Common myeloid progenitor, CD34-positive (primary cell): ENCODE results near the gene PLA2G4A.
A peak's percentile ranks its signal among the peaks of the same experiment; 100 is the strongest.

Source experiments
- CTCF ChIA-PET: fragments of 350-600 bp; sonication (Branson Sonifier 250); formaldehyde crosslinking; loops from one replicate; lab custom pipeline; 2021; ENCODE audit warnings: antibody characterized with exemption; lab: Charles Lee
- POLR2A ChIA-PET: fragments of 350-600 bp; sonication (Branson Sonifier 250); formaldehyde crosslinking; loops from one replicate; lab custom pipeline; 2021; ENCODE audit warnings: antibody characterized with exemption; lab: Charles Lee
- DNase-seq, 3 donors: peaks; one replicate each; pipeline versions ENCODE4 v3.0.0 to v3.0.0-alpha.2; 2013
- H3K27ac ChIP-seq, 2 experiments: 1 replicate in 1 of 2; 2 replicates in 1 of 2; pipeline ENCODE4 v1.7.0; 2013; ENCODE audit warnings: inconsistent platforms in 2 of 2, low read length in 2 of 2, mild to moderate bottlenecking in 2 of 2, low read depth in 1 of 2, moderate library complexity in 1 of 2; ENCODE audit not compliant: severe bottlenecking in 2 of 2, insufficient read depth in 1 of 2, poor library complexity in 1 of 2
- H3K27me3 ChIP-seq, 5 experiments: replicated peaks in 2 of 5; 1 replicate in 3 of 5; 2 replicates in 2 of 5; pipeline versions ENCODE4 v1.6.1 to v1.7.0; 2013; ENCODE audit warnings: low read length in 4 of 5, mild to moderate bottlenecking in 2 of 5, moderate library complexity in 2 of 5, inconsistent platforms in 1 of 5; ENCODE audit not compliant: insufficient read depth in 5 of 5, control insufficient read depth in 4 of 5
- H3K36me3 ChIP-seq, 4 experiments: 1 replicate in 2 of 4; 2 replicates in 2 of 4; pipeline versions ENCODE4 v1.6.1 to v1.7.0; 2013; ENCODE audit warnings: low read length in 3 of 4, control low read depth in 1 of 4, mild to moderate bottlenecking in 1 of 4; ENCODE audit not compliant: control insufficient read depth in 4 of 4, insufficient read depth in 4 of 4
- H3K4me1 ChIP-seq, 4 experiments: 1 replicate in 3 of 4; 2 replicates in 1 of 4; pipeline versions ENCODE4 v1.6.1 to v1.7.1; 2013; ENCODE audit warnings: low read length in 3 of 4, mild to moderate bottlenecking in 3 of 4, control low read depth in 1 of 4, inconsistent platforms in 1 of 4, moderate library complexity in 1 of 4; ENCODE audit not compliant: control insufficient read depth in 4 of 4, insufficient read depth in 4 of 4; ENCODE audit errors: control extremely low read depth in 1 of 4
- H3K4me3 ChIP-seq, 7 experiments: 1 replicate in 4 of 7; 2 replicates in 3 of 7; pipeline versions ENCODE4 v1.5.1 to v1.7.0; 2013; ENCODE audit warnings: mild to moderate bottlenecking in 7 of 7, low read length in 6 of 7, moderate library complexity in 6 of 7, inconsistent platforms in 2 of 7, low read depth in 2 of 7, control low read depth in 1 of 7; ENCODE audit not compliant: insufficient read depth in 4 of 7, control insufficient read depth in 1 of 7; ENCODE audit errors: extremely low read depth in 1 of 7
- H3K9me3 ChIP-seq, 5 experiments: 1 replicate in 4 of 5; 2 replicates in 1 of 5; pipeline versions ENCODE4 v1.6.1 to v1.7.1; 2013; ENCODE audit warnings: low read length in 4 of 5, mild to moderate bottlenecking in 2 of 5, inconsistent platforms in 1 of 5, low read depth in 1 of 5, moderate library complexity in 1 of 5; ENCODE audit not compliant: control insufficient read depth in 4 of 5, insufficient read depth in 2 of 5; ENCODE audit errors: control extremely low read depth in 1 of 5
- WGBS: methylation state at CpG from one replicate; pipeline ENCODE4 v1.1.5; 2013; ENCODE audit not compliant: insufficient coverage; 5-methylcytosine and 5-hydroxymethylcytosine counted together

The PLA2G4A gene

DNA sequence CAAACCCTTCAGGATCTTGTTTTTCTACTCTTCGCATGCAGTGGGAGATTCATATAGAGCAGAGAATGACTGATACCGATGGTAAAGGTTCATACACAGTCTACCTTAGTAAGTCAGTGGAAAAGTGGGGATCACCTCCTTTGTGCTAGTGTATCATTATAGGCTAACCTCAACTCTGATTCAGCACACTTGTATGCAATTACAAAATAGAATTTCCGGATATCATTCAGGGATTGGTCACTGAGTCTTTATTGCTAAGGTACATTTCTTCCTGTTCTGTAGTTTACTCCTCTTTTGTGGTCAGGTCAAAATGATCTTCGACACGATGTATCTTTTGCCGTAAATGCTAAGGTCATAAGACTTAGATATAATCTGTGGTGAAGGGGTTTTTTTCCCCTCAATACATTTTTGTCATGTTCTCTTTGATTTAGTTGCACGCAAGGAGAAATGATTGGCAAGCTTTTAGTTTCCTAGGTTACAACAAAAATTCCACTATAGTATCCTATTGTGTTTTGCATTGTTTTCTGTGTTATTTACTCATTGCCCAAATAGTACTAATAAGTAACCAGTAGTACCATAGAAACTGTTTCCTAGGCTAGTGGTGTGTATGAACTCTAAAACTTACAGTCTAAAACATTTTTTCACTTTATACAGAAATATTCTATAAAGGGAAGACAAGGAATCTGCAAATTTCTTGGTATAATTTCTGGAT lies 35.7 kb upstream of the PLA2G4A start:
- ChIA-PET CTCF (no interaction called here), POLR2A (no interaction called here)
- DNase-seq: peak in 1 of 3 donors; percentile 32
- 85% methylated on average over 2 of the region's 7 CpGs for WGBS
- H3K4me1 ChIP-seq: peaks cover 0 to 7% (median 0%) of the 10 kb centered on the region in 4 experiments
- H3K27ac ChIP-seq: no peak overlapping the region
- H3K4me3 ChIP-seq: no peak overlapping the region
- H3K36me3 ChIP-seq: no peaks in the 10 kb centered on the region
- H3K27me3 ChIP-seq: no peaks in the 10 kb centered on the region
- peaks cover 0 to 2% (median 0%) of the 10 kb centered on the region in 5 experiments for H3K9me3 ChIP-seq

DNA sequence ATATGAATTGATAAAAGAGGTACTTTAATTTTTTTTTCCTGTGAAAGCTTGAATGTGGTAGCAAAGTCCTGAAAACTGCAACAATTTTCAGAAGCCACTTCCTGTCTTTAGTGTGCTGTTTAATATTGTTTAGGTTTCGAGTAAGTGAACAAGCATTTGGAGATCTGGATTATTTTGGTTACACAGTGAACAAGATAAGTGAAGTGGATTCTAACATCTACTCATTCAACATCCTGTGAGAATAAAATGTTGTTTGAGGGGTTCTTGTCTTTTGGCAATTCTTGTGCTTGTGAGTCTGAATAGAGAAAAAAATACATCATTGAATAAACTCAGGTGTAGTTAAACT lies 35.2 kb upstream of the PLA2G4A start:
- Histone ChIP-seq H3K27ac (no peak overlapping the region), H3K9me3 (peaks cover 0 to 2% (median 0%) of the 10 kb centered on the region in 5 experiments), H3K36me3 (no peaks in the 10 kb centered on the region), H3K4me3 (no peak overlapping the region), H3K27me3 (no peaks in the 10 kb centered on the region), H3K4me1 (peaks cover 0 to 7% (median 0%) of the 10 kb centered on the region in 4 experiments)
- ChIA-PET POLR2A (no interaction called here), CTCF (no interaction called here)
- no peak for DNase-seq
- no CpG with 5 or more reads among the region's 1 CpG for WGBS

DNA sequence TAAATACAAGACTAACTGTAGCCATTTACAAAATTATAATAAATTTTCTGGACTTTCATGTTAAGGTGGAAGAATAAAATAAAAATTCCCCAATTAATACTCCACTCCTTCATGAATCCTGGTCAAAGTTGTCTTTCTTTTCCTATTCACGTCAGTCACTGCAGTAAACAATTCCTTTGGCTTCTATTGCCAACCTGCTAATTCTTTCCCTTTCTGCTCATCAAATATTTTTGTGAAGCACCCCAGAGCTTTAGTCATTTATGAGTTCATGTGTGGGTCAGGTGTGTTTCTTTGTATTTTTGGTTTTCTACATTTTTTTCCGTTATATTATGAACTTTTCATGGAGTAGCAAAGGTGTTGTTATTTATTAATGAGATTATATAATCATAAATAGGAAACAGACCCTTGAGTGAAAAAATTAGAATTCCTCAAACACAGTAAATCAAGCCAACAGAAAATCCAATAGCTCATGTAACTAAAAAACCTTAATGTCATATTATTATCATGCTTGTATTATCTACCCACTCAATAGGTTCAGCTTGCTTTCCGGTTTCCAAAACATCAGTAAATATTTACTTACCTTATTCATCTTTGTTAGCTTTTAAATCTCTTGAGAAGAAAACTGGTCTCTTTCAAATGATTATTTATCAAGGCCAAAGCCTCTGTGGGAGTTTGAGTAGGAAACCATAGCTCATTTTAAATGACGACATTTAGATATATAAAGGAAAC lies 29.6 kb upstream of the PLA2G4A start:
- Histone ChIP-seq H3K27me3 (no peaks in the 10 kb centered on the region), H3K4me3 (no peak overlapping the region), H3K4me1 (no peaks in the 10 kb centered on the region), H3K36me3 (no peaks in the 10 kb centered on the region), H3K9me3 (peaks cover 0 to 2% (median 0%) of the 10 kb centered on the region in 5 experiments), H3K27ac (no peak overlapping the region)
- DNase-seq: no peak
- POLR2A ChIA-PET: no interaction called here
- CTCF ChIA-PET: interaction anchor here (0.7 to 1.6 kb wide), 4 partner anchors 11 to 395 kb away, joined by 3 to 4 read pairs (median 4); no protein-coding TSS in a partner anchor
- 58% methylated on average over 2 of the region's 4 CpGs for WGBS

DNA sequence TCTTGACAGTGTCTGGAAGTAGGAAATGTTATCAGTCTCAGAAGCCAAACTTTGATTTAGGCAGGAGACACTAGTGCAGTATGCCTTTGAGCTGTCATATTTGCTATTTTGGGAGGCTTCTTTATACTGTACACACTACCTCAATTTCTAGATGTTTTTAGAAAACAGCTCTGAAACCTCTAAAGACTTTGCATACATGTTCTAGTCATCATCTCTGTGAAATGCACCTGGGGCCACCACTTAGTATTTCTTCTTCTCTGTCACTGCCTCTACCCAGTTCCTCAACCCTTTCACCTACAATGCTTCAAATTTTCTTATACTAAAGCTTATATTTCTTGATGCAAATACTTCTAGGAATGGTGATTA lies 29.1 kb upstream of the PLA2G4A start:
- no peaks in the 10 kb centered on the region for H3K9me3 ChIP-seq
- H3K36me3 ChIP-seq: no peaks in the 10 kb centered on the region
- H3K27me3 ChIP-seq: no peaks in the 10 kb centered on the region
- ChIA-PET CTCF (interaction anchor here (0.7 to 1.6 kb wide), 4 partner anchors 11 to 396 kb away, joined by 3 to 4 read pairs (median 4); no protein-coding TSS in a partner anchor), POLR2A (no interaction called here)
- DNase-seq: no peak
- H3K27ac ChIP-seq: no peak overlapping the region
- H3K4me3 ChIP-seq: no peak overlapping the region
- no peaks in the 10 kb centered on the region for H3K4me1 ChIP-seq

DNA sequence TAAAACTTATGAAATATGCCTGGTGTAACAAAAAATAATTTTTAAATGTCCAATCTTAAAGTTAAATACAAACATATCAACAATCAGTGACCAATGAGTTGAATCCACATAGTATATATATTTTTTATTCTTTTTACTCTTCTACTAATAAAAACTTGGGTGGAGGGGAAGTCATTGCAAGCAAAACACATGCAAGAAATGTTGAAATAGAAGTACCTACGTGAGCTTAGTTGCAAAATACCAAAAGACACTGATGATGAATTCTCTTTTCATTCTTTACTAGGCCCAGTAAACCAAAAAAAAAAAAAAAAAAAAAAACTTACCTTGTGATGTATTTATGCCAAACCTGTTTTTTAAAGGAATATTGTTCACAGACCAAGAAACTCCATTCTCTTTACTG lies 26.4 kb upstream of the PLA2G4A start:
- Histone ChIP-seq H3K9me3 (no peaks in the 10 kb centered on the region), H3K36me3 (no peaks in the 10 kb centered on the region), H3K4me3 (no peak overlapping the region), H3K27ac (no peak overlapping the region), H3K27me3 (no peaks in the 10 kb centered on the region), H3K4me1 (no peaks in the 10 kb centered on the region)
- ChIA-PET CTCF (no interaction called here), POLR2A (no interaction called here)
- no peak for DNase-seq
- no CpG with 5 or more reads among the region's 1 CpG for WGBS

DNA sequence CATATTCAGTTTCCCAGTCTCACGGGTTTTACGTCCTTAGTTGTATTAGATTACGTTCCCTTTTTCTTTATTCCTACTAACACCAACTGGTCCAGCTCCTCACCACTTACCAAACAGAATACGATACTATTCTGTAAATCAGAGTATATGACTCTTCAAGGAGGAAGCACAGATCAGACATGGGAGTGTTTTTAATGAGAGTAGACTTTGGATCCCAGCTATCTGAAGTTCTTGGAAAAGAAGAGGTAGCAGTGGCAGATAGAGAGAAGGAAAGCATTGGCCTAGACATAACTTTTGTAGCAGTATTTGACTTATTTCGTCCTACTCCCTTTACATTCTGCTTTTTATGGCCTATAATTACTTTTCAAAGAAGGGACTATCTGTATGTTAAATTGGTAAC lies 24.1 kb upstream of the PLA2G4A start:
- H3K27ac ChIP-seq: no peak overlapping the region
- ChIA-PET CTCF (interaction anchor here (1.0 to 4.3 kb wide), 4 partner anchors 17 to 199 kb away, joined by 4 to 32 read pairs (median 8); no protein-coding TSS in a partner anchor), POLR2A (no interaction called here)
- H3K9me3 ChIP-seq: no peaks in the 10 kb centered on the region
- H3K4me1 ChIP-seq: no peaks in the 10 kb centered on the region
- H3K27me3 ChIP-seq: no peaks in the 10 kb centered on the region
- H3K36me3 ChIP-seq: no peaks in the 10 kb centered on the region
- WGBS: 100% methylated on average over 2 of the region's 5 CpGs
- H3K4me3 ChIP-seq: no peak overlapping the region
- no peak for DNase-seq

DNA sequence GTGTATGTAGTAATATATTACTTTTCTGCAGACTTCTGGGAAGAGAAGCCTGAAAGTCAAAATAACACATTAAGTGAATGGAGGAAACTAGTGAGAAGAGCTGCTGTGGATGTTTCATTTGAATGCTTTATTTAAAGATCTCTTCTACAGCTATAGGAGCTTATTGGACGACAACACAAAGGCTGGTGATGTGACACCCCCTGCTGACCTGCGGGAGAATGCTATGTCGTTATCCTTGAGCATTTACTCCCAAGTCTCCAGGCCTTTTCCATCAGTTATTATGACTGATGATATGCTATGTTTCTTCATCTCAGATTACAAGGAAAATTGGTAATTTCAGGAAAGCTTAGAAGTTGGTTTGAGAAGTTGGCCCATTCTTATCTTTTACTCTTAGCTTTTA lies 22.3 kb upstream of the PLA2G4A start:
- ChIA-PET POLR2A (no interaction called here), CTCF (interaction anchor here (0.8 to 4.3 kb wide), 19 partner anchors 9 to 336 kb away, joined by 3 to 32 read pairs (median 5); no protein-coding TSS in a partner anchor)
- H3K9me3 ChIP-seq: no peaks in the 10 kb centered on the region
- H3K27me3 ChIP-seq: no peaks in the 10 kb centered on the region
- WGBS: no CpG with 5 or more reads among the region's 3 CpGs
- DNase-seq: peak; percentile 48 to 57 (median 54)
- no peak overlapping the region for H3K27ac ChIP-seq
- H3K4me3 ChIP-seq: no peak overlapping the region
- no peaks in the 10 kb centered on the region for H3K4me1 ChIP-seq
- no peaks in the 10 kb centered on the region for H3K36me3 ChIP-seq
